Neural cell (in vitro differentiated cells): Measurements from ENCODE around the gene CACNG6. TPM values are rescaled to one million over a fixed set of nuclear protein-coding genes. Genes with fewer than 3 reads are reported as not detected.
"Not testable (repeated sequence)": the region's sequence is repeated elsewhere in the genome, so short reads cannot be mapped to it uniquely, and the experiment has no call there.

Source experiments
- H2AFZ ChIP-seq: fragments of 200-600, 300-800 bp; sonication (generic), shearing (Covaris generic); 2 replicates; pipeline ENCODE4 v1.6.0; 2014; ENCODE audit warnings: low read depth, mild to moderate bottlenecking, antibody characterized with exemption, low read length, moderate library complexity
- H3F3A ChIP-seq: fragments of 200-600 bp; shearing (Covaris generic); 2 replicates; pipeline ENCODE4 v1.6.1; 2016; ENCODE audit warnings: mild to moderate bottlenecking, moderate library complexity, mixed read lengths, antibody characterized with exemption, low read length; ENCODE audit not compliant: insufficient read depth, poor library complexity, severe bottlenecking
- H3K27ac ChIP-seq: fragments of 200-600, 300-800 bp; sonication (generic), shearing (Covaris generic); 2 replicates; pipeline ENCODE4 v1.5.1; 2014; ENCODE audit warnings: mild to moderate bottlenecking, low read length, moderate library complexity
- H3K27me3 ChIP-seq: fragments of 300-800, 200-600 bp; sonication (generic), shearing (Covaris generic); 2 replicates; pipeline ENCODE4 v1.6.0; 2014; ENCODE audit warnings: mild to moderate bottlenecking, low read depth, low read length, moderate library complexity; ENCODE audit not compliant: insufficient read depth
- H3K36me3 ChIP-seq: fragments of 300-800, 200-600 bp; sonication (generic), shearing (Covaris generic); 2 replicates; pipeline ENCODE4 v1.5.1; 2014; ENCODE audit warnings: mild to moderate bottlenecking, antibody characterized with exemption, low read length, moderate library complexity; ENCODE audit not compliant: insufficient read depth
- H3K4me2 ChIP-seq: fragments of 300-800, 200-600 bp; sonication (generic), shearing (Covaris generic); 2 replicates; pipeline ENCODE4 v1.6.0; 2014; ENCODE audit warnings: mild to moderate bottlenecking, low read length
- H3K4me3 ChIP-seq: fragments of 300-800, 200-600 bp; sonication (generic), shearing (Covaris generic); 2 replicates; pipeline ENCODE4 v1.5.1; 2014; ENCODE audit warnings: mild to moderate bottlenecking, low read length, moderate library complexity
- H3K79me2 ChIP-seq: fragments of 200-600 bp; shearing (Covaris generic); replicated peaks from 2 replicates; pipeline ENCODE4 v1.6.0; 2014; ENCODE audit warnings: mild to moderate bottlenecking, low read length, moderate library complexity; ENCODE audit not compliant: insufficient read depth
- H3K9ac ChIP-seq: fragments of 300-800, 200-600 bp; sonication (generic), shearing (Covaris generic); 2 replicates; pipeline ENCODE4 v1.6.1; 2016; ENCODE audit warnings: mild to moderate bottlenecking, low read length, mixed read lengths
- H3K9me2 ChIP-seq: fragments of 200-600 bp; shearing (Covaris generic); 2 replicates; pipeline ENCODE4 v1.6.1; 2016; ENCODE audit warnings: mild to moderate bottlenecking, low read length, mixed read lengths; ENCODE audit not compliant: insufficient read depth
- H3K9me3 ChIP-seq: fragments of 200-600, 300-800 bp; sonication (generic), shearing (Covaris generic); 2 replicates; pipeline ENCODE4 v1.6.1; 2016; ENCODE audit warnings: mild to moderate bottlenecking, mixed run types, low read length, moderate library complexity, mixed read lengths
- H4K20me1 ChIP-seq: fragments of 200-600 bp; shearing (Covaris generic); 2 replicates; pipeline ENCODE4 v1.6.1; 2016; ENCODE audit warnings: mild to moderate bottlenecking, mixed run types; ENCODE audit not compliant: insufficient read depth
- EP300 ChIP-seq: fragments of 450-650 bp; conservative IDR thresholded peaks from 2 replicates; pipeline ENCODE4 v1.6.1; 2014; ENCODE audit warnings: antibody characterized with exemption, mild to moderate bottlenecking, moderate library complexity; ENCODE audit not compliant: poor library complexity, severe bottlenecking
- EZH2 ChIP-seq: fragments of 200-600, 300-800 bp; shearing (Covaris generic), sonication (generic); IDR thresholded peaks from 2 replicates; pipeline ENCODE4 v1.6.1; 2014; ENCODE audit warnings: antibody characterized with exemption, low read length, borderline replicate concordance, mild to moderate bottlenecking; ENCODE audit not compliant: insufficient read depth, poor library complexity, severe bottlenecking
- MXI1 ChIP-seq: fragments of 450-650 bp; conservative IDR thresholded peaks from 2 replicates; pipeline ENCODE4 v1.6.1; 2014; ENCODE audit warnings: antibody characterized with exemption, mild to moderate bottlenecking; ENCODE audit not compliant: poor library complexity, severe bottlenecking
- POLR2AphosphoS5 ChIP-seq: IDR thresholded peaks from 2 replicates; pipeline ENCODE4 v1.6.1; 2012
- RAD21 ChIP-seq: fragments of 450-650 bp; conservative IDR thresholded peaks from 2 replicates; pipeline ENCODE4 v1.6.1; 2014; ENCODE audit warnings: antibody characterized with exemption, mild to moderate bottlenecking, moderate library complexity
- SMC3 ChIP-seq: fragments of 450-650 bp; conservative IDR thresholded peaks from 2 replicates; pipeline ENCODE4 v1.6.1; 2014; ENCODE audit warnings: antibody characterized with exemption, mild to moderate bottlenecking, moderate library complexity; ENCODE audit not compliant: poor library complexity
- TAF1 ChIP-seq: IDR thresholded peaks from 2 replicates; pipeline ENCODE4 v1.6.1; 2012; ENCODE audit warnings: low read depth
- polyA plus RNA-seq: library from polyadenylated mRNA; depleted of rRNA; stranded (reverse); fragments of >200 nt; gene quantifications from 2 replicates; pipeline ENCODE4 v1.2.3, GENCODE V29; 2014
- TF ChIP-seq, protein P1 (sequence below): fragments of 450-650 bp; IDR thresholded peaks from 2 replicates; pipeline ENCODE4 v1.5.1; 2014; ENCODE audit warnings: antibody characterized with exemption, mild to moderate bottlenecking, moderate library complexity; ENCODE audit not compliant: poor library complexity, severe bottlenecking
- TF ChIP-seq, protein P2 (sequence below): IDR thresholded peaks from 2 replicates; pipeline ENCODE4 v1.6.1; 2012; ENCODE audit warnings: borderline replicate concordance

The CACNG6 gene
- polyA plus RNA-seq, 1 donor from 2014 or later = 0.28 TPM

DNA sequence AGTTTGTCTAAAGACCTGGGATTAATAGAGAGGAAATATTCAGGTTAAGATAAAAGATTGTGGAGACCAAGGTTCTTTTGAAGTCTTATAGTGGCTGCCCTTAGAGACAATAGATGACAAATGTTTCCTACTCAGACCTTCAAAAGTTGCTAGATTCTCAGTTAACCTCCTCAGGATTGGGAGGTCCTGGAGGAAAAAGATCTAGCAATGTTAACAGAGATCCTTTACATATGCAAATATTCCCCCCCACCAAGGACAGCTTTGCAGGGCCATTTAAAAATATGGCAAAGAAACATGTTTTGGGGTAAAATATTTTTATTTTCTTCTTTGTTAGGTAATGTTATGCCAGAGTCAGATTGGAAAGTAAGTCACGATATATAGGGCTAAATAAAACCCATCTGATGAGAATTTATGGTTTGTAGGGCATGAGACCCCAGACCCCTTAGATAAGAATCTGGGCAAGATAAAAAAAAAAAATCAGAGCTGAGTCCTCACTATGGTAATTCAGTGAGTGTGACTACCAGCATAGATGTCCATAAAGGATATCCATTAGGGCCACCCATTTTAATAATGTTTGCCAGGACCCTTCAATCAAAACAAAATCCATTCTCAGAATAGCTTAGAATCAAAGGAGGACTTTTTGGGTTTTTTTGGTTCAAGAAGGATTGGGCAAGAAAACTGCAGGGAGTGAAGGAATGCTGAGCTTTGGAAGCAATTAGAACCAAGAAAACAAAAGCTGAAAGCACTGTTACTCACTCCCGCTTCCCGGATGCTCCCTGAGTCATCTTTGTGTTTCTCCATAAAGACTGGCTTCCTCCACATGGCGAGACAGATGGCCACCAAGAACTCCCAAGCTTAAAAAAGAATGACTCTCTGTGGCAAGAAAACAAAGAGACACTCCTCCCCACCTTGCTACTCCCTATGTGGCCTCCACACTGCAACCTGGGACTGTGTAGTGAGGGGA, 44.1 kb downstream of the CACNG6 start:
- no peak overlapping the region for H3K9ac ChIP-seq
- TF ChIP-seq RAD21 (no peak), MXI1 (no peak), TAF1 (no peak), EP300 (no peak), POLR2AphosphoS5 (no peak), EZH2 (no peak), SMC3 (no peak)
- no peak overlapping the region for H2AFZ ChIP-seq
- H3K9me3 ChIP-seq = no peaks in the 10 kb centered on the region
- H3K79me2 ChIP-seq = no peaks in the 10 kb centered on the region
- no peaks in the 10 kb centered on the region for H3F3A ChIP-seq
- no peaks in the 10 kb centered on the region for H3K9me2 ChIP-seq
- no peaks in the 10 kb centered on the region for H4K20me1 ChIP-seq
- no peaks in the 10 kb centered on the region for H3K27me3 ChIP-seq
- no peak overlapping the region for H3K4me3 ChIP-seq
- no peak overlapping the region for H3K27ac ChIP-seq
- H3K4me2 ChIP-seq = no peak overlapping the region
- no peaks in the 10 kb centered on the region for H3K36me3 ChIP-seq

DNA sequence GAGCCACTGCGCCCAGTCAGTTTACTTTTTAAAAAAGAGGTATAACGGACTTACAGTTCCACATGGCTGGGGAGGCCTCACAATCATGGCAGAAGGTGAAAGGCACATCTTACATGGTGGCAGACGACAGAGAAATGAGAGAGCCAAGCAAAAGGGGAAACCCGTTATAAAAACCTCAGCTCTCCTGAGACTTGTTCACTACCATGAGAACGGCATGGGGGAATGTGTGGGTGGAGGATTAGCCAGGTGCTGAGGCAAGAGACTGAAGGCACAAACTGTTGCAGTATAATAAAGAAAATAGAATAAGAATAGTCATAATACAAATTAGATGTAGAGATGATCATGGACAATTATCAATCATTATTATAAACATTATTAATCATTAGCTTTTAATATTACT, 45.1 kb downstream of the CACNG6 start:
- not testable (repeated sequence) for H3F3A ChIP-seq, H3K4me3 ChIP-seq, H3K36me3 ChIP-seq, H2AFZ ChIP-seq, H3K9me3 ChIP-seq, H3K9me2 ChIP-seq, H3K27me3 ChIP-seq, H3K9ac ChIP-seq, H3K27ac ChIP-seq, H4K20me1 ChIP-seq, H3K79me2 ChIP-seq, H3K4me2 ChIP-seq

DNA sequence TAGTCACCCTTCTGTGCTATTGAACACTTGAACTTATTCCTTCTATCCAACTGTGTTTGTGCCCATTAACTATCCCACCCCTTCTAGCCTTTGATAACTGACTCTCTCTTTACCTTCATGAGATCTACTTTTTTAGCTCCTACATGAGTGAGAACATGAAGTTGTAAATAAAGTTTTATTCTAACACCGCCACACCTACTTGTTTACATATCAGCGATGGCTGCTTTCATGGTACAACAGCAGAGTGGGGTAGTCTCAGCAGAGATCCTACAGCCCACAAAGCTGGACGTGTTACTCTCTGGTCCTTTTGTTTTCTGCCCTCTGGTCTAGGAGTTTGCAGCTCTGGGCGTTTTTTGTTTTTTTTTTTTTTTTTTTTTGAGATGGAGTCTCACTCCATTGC, 48.6 kb downstream of the CACNG6 start:
- no peaks in the 10 kb centered on the region for H3K79me2 ChIP-seq
- no peaks in the 10 kb centered on the region for H3F3A ChIP-seq
- H2AFZ ChIP-seq = no peak overlapping the region
- no peak overlapping the region for H3K9ac ChIP-seq
- H3K9me3 ChIP-seq = no peaks in the 10 kb centered on the region
- no peaks in the 10 kb centered on the region for H4K20me1 ChIP-seq
- no peak overlapping the region for H3K4me3 ChIP-seq
- no peaks in the 10 kb centered on the region for H3K27me3 ChIP-seq
- H3K36me3 ChIP-seq = no peaks in the 10 kb centered on the region
- no peak overlapping the region for H3K27ac ChIP-seq
- no peaks in the 10 kb centered on the region for H3K9me2 ChIP-seq
- no peak overlapping the region for H3K4me2 ChIP-seq
- TF ChIP-seq, protein P1, sequence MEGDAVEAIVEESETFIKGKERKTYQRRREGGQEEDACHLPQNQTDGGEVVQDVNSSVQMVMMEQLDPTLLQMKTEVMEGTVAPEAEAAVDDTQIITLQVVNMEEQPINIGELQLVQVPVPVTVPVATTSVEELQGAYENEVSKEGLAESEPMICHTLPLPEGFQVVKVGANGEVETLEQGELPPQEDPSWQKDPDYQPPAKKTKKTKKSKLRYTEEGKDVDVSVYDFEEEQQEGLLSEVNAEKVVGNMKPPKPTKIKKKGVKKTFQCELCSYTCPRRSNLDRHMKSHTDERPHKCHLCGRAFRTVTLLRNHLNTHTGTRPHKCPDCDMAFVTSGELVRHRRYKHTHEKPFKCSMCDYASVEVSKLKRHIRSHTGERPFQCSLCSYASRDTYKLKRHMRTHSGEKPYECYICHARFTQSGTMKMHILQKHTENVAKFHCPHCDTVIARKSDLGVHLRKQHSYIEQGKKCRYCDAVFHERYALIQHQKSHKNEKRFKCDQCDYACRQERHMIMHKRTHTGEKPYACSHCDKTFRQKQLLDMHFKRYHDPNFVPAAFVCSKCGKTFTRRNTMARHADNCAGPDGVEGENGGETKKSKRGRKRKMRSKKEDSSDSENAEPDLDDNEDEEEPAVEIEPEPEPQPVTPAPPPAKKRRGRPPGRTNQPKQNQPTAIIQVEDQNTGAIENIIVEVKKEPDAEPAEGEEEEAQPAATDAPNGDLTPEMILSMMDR = no peak
- TF ChIP-seq TAF1 (no peak), POLR2AphosphoS5 (no peak), MXI1 (no peak), EP300 (no peak), EZH2 (no peak), RAD21 (no peak), SMC3 (no peak)
- TF ChIP-seq, protein P2, sequence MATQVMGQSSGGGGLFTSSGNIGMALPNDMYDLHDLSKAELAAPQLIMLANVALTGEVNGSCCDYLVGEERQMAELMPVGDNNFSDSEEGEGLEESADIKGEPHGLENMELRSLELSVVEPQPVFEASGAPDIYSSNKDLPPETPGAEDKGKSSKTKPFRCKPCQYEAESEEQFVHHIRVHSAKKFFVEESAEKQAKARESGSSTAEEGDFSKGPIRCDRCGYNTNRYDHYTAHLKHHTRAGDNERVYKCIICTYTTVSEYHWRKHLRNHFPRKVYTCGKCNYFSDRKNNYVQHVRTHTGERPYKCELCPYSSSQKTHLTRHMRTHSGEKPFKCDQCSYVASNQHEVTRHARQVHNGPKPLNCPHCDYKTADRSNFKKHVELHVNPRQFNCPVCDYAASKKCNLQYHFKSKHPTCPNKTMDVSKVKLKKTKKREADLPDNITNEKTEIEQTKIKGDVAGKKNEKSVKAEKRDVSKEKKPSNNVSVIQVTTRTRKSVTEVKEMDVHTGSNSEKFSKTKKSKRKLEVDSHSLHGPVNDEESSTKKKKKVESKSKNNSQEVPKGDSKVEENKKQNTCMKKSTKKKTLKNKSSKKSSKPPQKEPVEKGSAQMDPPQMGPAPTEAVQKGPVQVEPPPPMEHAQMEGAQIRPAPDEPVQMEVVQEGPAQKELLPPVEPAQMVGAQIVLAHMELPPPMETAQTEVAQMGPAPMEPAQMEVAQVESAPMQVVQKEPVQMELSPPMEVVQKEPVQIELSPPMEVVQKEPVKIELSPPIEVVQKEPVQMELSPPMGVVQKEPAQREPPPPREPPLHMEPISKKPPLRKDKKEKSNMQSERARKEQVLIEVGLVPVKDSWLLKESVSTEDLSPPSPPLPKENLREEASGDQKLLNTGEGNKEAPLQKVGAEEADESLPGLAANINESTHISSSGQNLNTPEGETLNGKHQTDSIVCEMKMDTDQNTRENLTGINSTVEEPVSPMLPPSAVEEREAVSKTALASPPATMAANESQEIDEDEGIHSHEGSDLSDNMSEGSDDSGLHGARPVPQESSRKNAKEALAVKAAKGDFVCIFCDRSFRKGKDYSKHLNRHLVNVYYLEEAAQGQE = no peak
